Thoracic aorta (tissue), 2 donors: ENCODE results near the gene LAMA5. TPM values are rescaled to one million over a fixed set of nuclear protein-coding genes. Genes with fewer than 3 reads are reported as not detected.

Experiments
- ATAC-seq: fragments of 150-250 bp; one replicate; pipeline ENCODE4 v1.8.0; 2017; ENCODE audit warnings: low read depth; ENCODE audit not compliant: insufficient number of reproducible peaks, low FRiP score
- DNase-seq: peaks from one replicate; pipeline ENCODE4 v3.0.0-alpha.2; 2020; ENCODE audit warnings: low spot score
- H3K27ac ChIP-seq, 2 donors: fragments of 200-600 bp; sonication (generic); 1 replicate in 1 of 2; 2 replicates in 1 of 2; pipeline ENCODE4 v1.5.1; 2016; ENCODE audit warnings: mild to moderate bottlenecking in 2 of 2, moderate library complexity in 2 of 2
- H3K27me3 ChIP-seq: fragments of 200-600 bp; sonication (generic); replicated peaks from 2 replicates; pipeline ENCODE4 v1.6.0; 2016; ENCODE audit warnings: mild to moderate bottlenecking; ENCODE audit not compliant: insufficient read depth
- H3K36me3 ChIP-seq: fragments of 200-600 bp; sonication (generic); one replicate; pipeline ENCODE4 v1.5.1; 2016
- H3K4me1 ChIP-seq, 2 donors: fragments of 200-600 bp; sonication (generic); 1 replicate in 1 of 2; 2 replicates in 1 of 2; pipeline versions ENCODE4 v1.5.1 to v1.6.0; 2016; ENCODE audit warnings: low read depth in 2 of 2, mild to moderate bottlenecking in 1 of 2; ENCODE audit not compliant: control insufficient read depth in 1 of 2
- H3K4me3 ChIP-seq: fragments of 200-600 bp; sonication (generic); 2 replicates; pipeline ENCODE4 v1.5.1; 2016; ENCODE audit warnings: mild to moderate bottlenecking
- H3K9me3 ChIP-seq: fragments of 200-600 bp; sonication (generic); 2 replicates; pipeline ENCODE4 v1.5.1; 2016
- total RNA-seq, 2 donors: library from RNA; depleted of rRNA; stranded (reverse); fragments of >200 nt; gene quantifications; one replicate each; pipeline versions ENCODE4 v1.1.0 to v1.2.3, GENCODE V29; 2016
- TF ChIP-seq, protein P1 (sequence below): fragments of 200-600 bp; sonication (generic); IDR thresholded peaks from one replicate; pipeline ENCODE4 v1.5.1; 2019; ENCODE audit warnings: antibody characterized with exemption

LAMA5 gene
- total RNA-seq, 2 donors from 2014 or later = 289 to 333 TPM

DNA sequence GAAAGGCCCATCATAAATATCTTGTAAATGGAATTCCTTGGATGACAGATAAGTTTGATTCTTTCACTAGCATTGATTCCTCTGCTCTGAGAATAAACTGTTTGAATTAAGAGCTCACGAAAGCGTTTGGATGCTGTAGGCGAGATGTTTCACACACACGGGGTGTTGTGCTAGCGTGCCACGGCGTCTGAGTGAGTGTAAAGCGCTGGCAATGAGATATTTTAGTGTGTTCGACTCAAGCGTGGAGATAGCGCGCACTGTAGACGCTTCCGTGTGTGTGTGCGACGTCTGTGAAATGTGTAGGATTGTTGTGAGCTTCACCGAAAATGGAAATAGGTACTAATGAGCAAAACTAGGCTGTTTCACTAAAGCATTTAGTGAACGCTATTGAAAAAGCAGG, 93.7 kb downstream of the LAMA5 start:
- ATAC-seq (no peak), DNase-seq (no peak)
- H3K9me3 ChIP-seq = no peaks in the 10 kb centered on the region
- H3K27ac ChIP-seq = no peak overlapping the region
- H3K27me3 ChIP-seq = no peaks in the 10 kb centered on the region
- H3K4me1 ChIP-seq = peaks cover 0 to 7% of the 10 kb centered on the region in 2 donors
- TF ChIP-seq, protein P1, sequence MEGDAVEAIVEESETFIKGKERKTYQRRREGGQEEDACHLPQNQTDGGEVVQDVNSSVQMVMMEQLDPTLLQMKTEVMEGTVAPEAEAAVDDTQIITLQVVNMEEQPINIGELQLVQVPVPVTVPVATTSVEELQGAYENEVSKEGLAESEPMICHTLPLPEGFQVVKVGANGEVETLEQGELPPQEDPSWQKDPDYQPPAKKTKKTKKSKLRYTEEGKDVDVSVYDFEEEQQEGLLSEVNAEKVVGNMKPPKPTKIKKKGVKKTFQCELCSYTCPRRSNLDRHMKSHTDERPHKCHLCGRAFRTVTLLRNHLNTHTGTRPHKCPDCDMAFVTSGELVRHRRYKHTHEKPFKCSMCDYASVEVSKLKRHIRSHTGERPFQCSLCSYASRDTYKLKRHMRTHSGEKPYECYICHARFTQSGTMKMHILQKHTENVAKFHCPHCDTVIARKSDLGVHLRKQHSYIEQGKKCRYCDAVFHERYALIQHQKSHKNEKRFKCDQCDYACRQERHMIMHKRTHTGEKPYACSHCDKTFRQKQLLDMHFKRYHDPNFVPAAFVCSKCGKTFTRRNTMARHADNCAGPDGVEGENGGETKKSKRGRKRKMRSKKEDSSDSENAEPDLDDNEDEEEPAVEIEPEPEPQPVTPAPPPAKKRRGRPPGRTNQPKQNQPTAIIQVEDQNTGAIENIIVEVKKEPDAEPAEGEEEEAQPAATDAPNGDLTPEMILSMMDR = no peak
- no peak overlapping the region for H3K4me3 ChIP-seq
- peaks cover 40% of the 10 kb centered on the region for H3K36me3 ChIP-seq

DNA sequence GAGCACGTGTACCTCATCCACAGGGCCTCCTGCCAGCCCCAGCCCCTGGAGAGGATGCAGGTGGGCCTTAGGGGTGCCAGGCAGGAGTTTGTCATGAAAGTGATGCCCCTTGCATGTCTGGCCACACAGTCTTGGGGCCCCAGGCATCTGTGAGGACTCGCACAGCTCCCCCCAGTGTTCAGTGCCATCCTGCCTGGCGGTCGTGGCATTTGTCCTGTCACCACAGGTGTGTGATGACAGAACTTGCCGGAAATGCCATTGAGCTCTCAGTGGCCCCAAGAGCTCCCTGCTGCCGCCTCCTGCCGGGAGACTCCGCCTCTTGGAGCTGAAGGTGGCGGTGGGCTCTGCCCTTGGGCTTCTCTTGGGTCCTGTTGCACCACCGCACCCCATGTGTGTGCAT, 94.9 kb downstream of the LAMA5 start:
- H3K27me3 ChIP-seq = no peaks in the 10 kb centered on the region
- H3K4me3 ChIP-seq = no peak overlapping the region
- peaks cover 0 to 4% of the 10 kb centered on the region in 2 donors for H3K4me1 ChIP-seq
- H3K27ac ChIP-seq = no peak overlapping the region
- ATAC-seq (no peak), DNase-seq (no peak)
- peaks cover 40% of the 10 kb centered on the region for H3K36me3 ChIP-seq
- no peaks in the 10 kb centered on the region for H3K9me3 ChIP-seq
- TF ChIP-seq, protein P1 = no peak

DNA sequence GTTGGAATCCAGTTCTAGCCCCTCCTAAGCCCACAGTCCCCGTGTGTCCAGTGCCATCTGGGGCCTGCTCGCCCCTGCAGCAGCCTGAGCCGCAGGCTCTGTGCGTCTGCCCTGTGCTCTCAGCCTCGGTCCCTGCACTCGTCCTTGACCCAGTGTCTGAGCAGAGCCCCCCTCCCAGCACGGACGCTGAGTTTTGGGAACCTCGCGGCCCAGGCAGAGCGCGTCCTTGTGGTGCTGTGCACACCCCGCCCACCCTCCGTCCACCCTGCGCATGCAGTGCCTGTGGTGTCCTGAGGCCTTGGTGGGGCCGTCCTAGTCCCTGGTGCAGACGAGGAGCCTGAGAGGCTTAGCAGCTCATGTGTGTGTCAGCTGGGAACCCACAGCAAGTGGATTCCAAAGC, 97.2 kb downstream of the LAMA5 start:
- Histone ChIP-seq H3K9me3 (no peaks in the 10 kb centered on the region), H3K27ac (no peak overlapping the region), H3K4me1 (no peaks in the 10 kb centered on the region), H3K36me3 (peaks cover 40% of the 10 kb centered on the region), H3K4me3 (no peak overlapping the region), H3K27me3 (no peaks in the 10 kb centered on the region)
- ATAC-seq (no peak), DNase-seq (no peak)
- TF ChIP-seq, protein P1 = no peak

DNA sequence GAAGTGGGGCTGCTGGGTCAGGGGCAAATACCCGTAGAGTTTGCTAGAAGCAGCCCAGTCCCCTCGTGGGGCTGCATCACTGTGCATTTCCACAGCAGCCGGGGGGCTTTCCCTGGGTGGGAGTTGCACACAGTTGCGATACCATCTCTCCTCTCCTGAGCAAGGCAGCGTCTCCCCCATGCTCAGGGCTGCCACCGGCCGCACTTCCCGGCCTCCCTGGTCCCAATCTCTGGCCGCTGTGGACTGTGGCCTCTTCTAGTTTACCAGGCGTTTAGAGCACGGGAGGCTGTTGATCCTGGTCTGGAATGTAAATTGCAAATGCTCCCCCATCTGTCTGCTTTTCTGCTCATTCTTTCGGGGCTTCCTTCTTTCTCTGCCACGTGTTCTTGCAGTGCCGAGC, 97.7 kb downstream of the LAMA5 start:
- Histone ChIP-seq H3K36me3 (peaks cover 44% of the 10 kb centered on the region), H3K27me3 (no peaks in the 10 kb centered on the region)
- TF ChIP-seq, protein P1 = no peak

DNA sequence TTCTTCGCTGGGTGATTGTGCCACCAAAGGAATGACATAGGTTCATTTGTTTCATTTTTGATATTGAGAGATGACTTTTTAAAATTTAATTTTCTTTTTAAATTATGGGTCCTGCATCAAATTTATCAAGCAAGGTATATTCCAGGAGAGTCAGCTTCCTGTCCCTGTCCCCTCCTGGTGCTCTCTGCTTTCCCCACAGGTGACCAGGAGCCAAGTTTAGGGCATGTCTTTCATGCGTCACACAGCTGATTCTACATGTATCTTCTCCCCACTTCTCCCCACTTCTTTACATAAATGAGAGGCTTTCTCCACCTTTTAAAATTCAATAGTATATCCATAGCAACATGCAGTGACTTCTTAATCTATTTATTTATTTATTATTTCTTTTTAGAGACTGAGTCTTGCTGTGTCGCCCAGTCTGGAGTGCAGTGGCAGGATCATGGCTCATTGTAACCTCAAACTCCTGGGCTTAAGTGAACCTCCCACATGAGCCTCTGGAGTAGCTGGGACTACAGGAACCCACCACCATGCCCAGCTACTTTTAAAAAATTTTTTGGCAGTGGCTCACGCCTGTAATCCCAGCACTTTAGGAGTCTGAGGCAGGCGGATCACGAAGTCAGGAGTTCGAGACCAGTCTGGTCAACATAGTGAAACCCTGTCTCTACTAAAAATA, 98.7 kb downstream of the LAMA5 start:
- TF ChIP-seq, protein P1 = no peak
- H3K4me1 ChIP-seq = no peaks in the 10 kb centered on the region
- no peaks in the 10 kb centered on the region for H3K27me3 ChIP-seq
- no peak overlapping the region for H3K27ac ChIP-seq
- peaks cover 40% of the 10 kb centered on the region for H3K36me3 ChIP-seq
- H3K9me3 ChIP-seq = no peaks in the 10 kb centered on the region
- ATAC-seq = no peak
- H3K4me3 ChIP-seq = no peak overlapping the region
- DNase-seq = no peak

More for the DNA sequence above, 97.7 kb downstream of the LAMA5 start:
- Histone ChIP-seq H3K4me1 (no peaks in the 10 kb centered on the region), H3K27ac (no peak overlapping the region), H3K4me3 (no peak overlapping the region), H3K9me3 (no peaks in the 10 kb centered on the region)
- DNase-seq (no peak), ATAC-seq (no peak)
